Liver (tissue), 9 donors: ENCODE results near the gene SMIM1. TPM values are rescaled to one million over a fixed set of nuclear protein-coding genes. Genes with fewer than 3 reads are reported as not detected.

Experiments
- DNase-seq: peaks from one replicate; pipeline ENCODE4 v3.0.0-alpha.2; 2017; ENCODE audit warnings: low spot score
- H3K27ac ChIP-seq, 2 donors: one replicate each; pipeline ENCODE4 v1.7.0; 2013; ENCODE audit warnings: inconsistent platforms in 2 of 2, low read length in 2 of 2, control low read depth in 1 of 2, low read depth in 1 of 2, mild to moderate bottlenecking in 1 of 2
- H3K27me3 ChIP-seq, 4 donors: one replicate each; pipeline versions ENCODE4 v1.6.1 to v1.7.0; 2013; ENCODE audit warnings: low read length in 3 of 4, inconsistent platforms in 1 of 4, mild to moderate bottlenecking in 1 of 4, moderate library complexity in 1 of 4; ENCODE audit not compliant: control insufficient read depth in 4 of 4, insufficient read depth in 4 of 4
- H3K36me3 ChIP-seq, 4 donors: one replicate each; pipeline versions ENCODE4 v1.6.1 to v1.7.0; 2013; ENCODE audit warnings: low read length in 3 of 4, mild to moderate bottlenecking in 3 of 4, low read depth in 1 of 4, moderate library complexity in 1 of 4; ENCODE audit not compliant: control insufficient read depth in 4 of 4, insufficient read depth in 3 of 4
- H3K4me1 ChIP-seq, 4 donors: one replicate each; pipeline versions ENCODE4 v1.6.1 to v1.7.0; 2013; ENCODE audit warnings: low read length in 3 of 4, mild to moderate bottlenecking in 3 of 4, moderate library complexity in 1 of 4; ENCODE audit not compliant: control insufficient read depth in 4 of 4, insufficient read depth in 4 of 4
- H3K4me3 ChIP-seq, 3 donors: one replicate each; pipeline versions ENCODE4 v1.6.1 to v1.7.0; 2013; ENCODE audit warnings: low read length in 3 of 3, control low read depth in 1 of 3, low read depth in 1 of 3, mild to moderate bottlenecking in 1 of 3
- H3K9ac ChIP-seq, 2 donors: one replicate each; pipeline ENCODE4 v1.7.0; 2013; ENCODE audit warnings: low read length in 2 of 2, mild to moderate bottlenecking in 2 of 2, moderate library complexity in 2 of 2, control low read depth in 1 of 2, low read depth in 1 of 2
- H3K9me3 ChIP-seq, 4 donors: one replicate each; pipeline versions ENCODE4 v1.6.1 to v1.7.0; 2013; ENCODE audit warnings: low read length in 3 of 4; ENCODE audit not compliant: control insufficient read depth in 4 of 4
- EGR1 ChIP-seq, 2 donors: IDR thresholded peaks; 2 replicates each; pipeline ENCODE4 v1.6.1; 2016 to 2018; ENCODE audit warnings: antibody characterized with exemption in 2 of 2, low read depth in 2 of 2
- GABPA ChIP-seq, 2 donors: IDR thresholded peaks in 1 of 2; conservative IDR thresholded peaks in 1 of 2; 2 replicates each; pipeline ENCODE4 v1.6.1; 2016; ENCODE audit warnings: antibody characterized with exemption in 2 of 2, mild to moderate bottlenecking in 1 of 2, moderate library complexity in 1 of 2
- HNF4A ChIP-seq, 2 donors: conservative IDR thresholded peaks; 2 replicates each; pipeline ENCODE4 v1.6.1; 2016; ENCODE audit warnings: antibody characterized with exemption in 2 of 2, mild to moderate bottlenecking in 2 of 2
- HNF4G ChIP-seq: IDR thresholded peaks from 2 replicates; pipeline ENCODE4 v1.6.1; 2016; ENCODE audit warnings: antibody characterized with exemption
- JUND ChIP-seq, 2 donors: IDR thresholded peaks; 2 replicates each; pipeline ENCODE4 v1.6.1; 2016; ENCODE audit warnings: antibody characterized with exemption in 2 of 2
- NR2F2 ChIP-seq: IDR thresholded peaks from 2 replicates; pipeline ENCODE4 v1.6.1; 2016; ENCODE audit warnings: antibody characterized with exemption
- RAD21 ChIP-seq, 2 donors: IDR thresholded peaks; 2 replicates each; pipeline ENCODE4 v1.6.1; 2016; ENCODE audit warnings: antibody characterized with exemption in 2 of 2, mild to moderate bottlenecking in 2 of 2
- RXRA ChIP-seq, 2 donors: IDR thresholded peaks; 2 replicates each; pipeline ENCODE4 v1.6.1; 2017 to 2018; ENCODE audit warnings: antibody characterized with exemption in 2 of 2, mild to moderate bottlenecking in 1 of 2
- SP1 ChIP-seq: IDR thresholded peaks from 2 replicates; pipeline ENCODE4 v1.6.1; 2018; ENCODE audit warnings: antibody characterized with exemption, mild to moderate bottlenecking
- TAF1 ChIP-seq: conservative IDR thresholded peaks from 2 replicates; pipeline ENCODE4 v1.6.1; 2016; ENCODE audit warnings: antibody characterized with exemption, mild to moderate bottlenecking
- YY1 ChIP-seq: IDR thresholded peaks from 2 replicates; pipeline ENCODE4 v1.6.1; 2016; ENCODE audit warnings: antibody characterized with exemption, mild to moderate bottlenecking
- WGBS: extraction: QIAGEN DNeasy Blood & Tissue Kit; methylation state at CpG from one replicate; pipeline ENCODE4 v1.1.7; 2013; 5-methylcytosine and 5-hydroxymethylcytosine counted together
- polyA plus RNA-seq, 2 donors: library from polyadenylated mRNA; stranded (reverse) in 1 of 2; unstranded in 1 of 2; fragments of 200-250 nt in 1 of 2; fragments of >200 nt in 1 of 2; fragmentation: Nextera tagmentation in 1 of 2; extraction: Ambion mirVana in 1 of 2; gene quantifications; one replicate each; pipeline versions ENCODE4 v1.2.1 to v1.2.3, GENCODE V29; 2013 to 2015
- total RNA-seq, 2 donors: library from RNA; depleted of rRNA; stranded (reverse); fragments of >200 nt; gene quantifications; one replicate each; pipeline ENCODE4 v1.2.3, GENCODE V29; 2014
- TF ChIP-seq, protein P1 (sequence below): IDR thresholded peaks from 2 replicates; pipeline ENCODE4 v1.6.1; 2016; ENCODE audit warnings: antibody characterized with exemption
- TF ChIP-seq, protein P2 (sequence below): IDR thresholded peaks from 2 replicates; pipeline ENCODE4 v1.6.1; 2016; ENCODE audit warnings: antibody characterized with exemption
- TF ChIP-seq, protein P3 (sequence below): IDR thresholded peaks from 2 replicates; pipeline ENCODE4 v1.6.1; 2016; ENCODE audit warnings: antibody characterized with exemption, mild to moderate bottlenecking
- donor health status: healthy.
- donor health status: healthy.
- donor health status: healthy.
- donor health status: healthy.
- donor health status: healthy.

The SMIM1 gene
- total and polyA plus RNA-seq, 4 donors, result 1.8 to 82.9 (median 10.3) TPM

DNA sequence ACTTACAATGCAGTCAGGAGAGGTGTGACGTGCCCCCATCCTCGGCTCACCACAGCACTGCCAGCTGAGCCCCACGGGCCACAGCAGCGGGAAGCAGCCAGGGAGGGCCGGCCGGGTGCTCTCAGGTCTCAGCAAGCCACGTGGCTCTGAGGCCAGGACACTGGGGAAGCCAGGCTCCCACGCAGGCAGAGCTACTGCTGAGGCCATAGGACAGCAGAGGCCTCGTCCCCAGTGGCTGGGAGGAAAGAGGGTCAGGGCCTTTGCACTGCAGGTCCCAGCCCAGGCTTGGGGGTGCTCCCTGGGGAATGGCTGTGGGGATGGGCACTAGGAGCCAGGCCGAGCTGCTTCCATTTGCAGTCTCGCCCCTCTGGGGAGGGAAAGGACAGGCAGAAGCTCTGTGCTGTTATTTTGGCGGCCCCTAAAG is 18.0 kb downstream of the SMIM1 start:
- Histone ChIP-seq H3K27me3 (no peaks in the 10 kb centered on the region), H3K9me3 (no peaks in the 10 kb centered on the region), H3K4me1 (peaks cover 4 to 45% (median 28%) of the 10 kb centered on the region in 4 donors), H3K36me3 (peaks cover 0 to 23% (median 4%) of the 10 kb centered on the region in 4 donors), H3K9ac (no peak overlapping the region), H3K27ac (no peak overlapping the region), H3K4me3 (no peak overlapping the region)
- WGBS, result 86% methylated on average over 12 of the region's 12 CpGs
- TF ChIP-seq NR2F2 (no peak), RXRA (IDR thresholded peaks at IDR 0.05) (no peak), RAD21 (IDR thresholded peaks at IDR 0.05) (no peak), HNF4A (conservative IDR thresholded peaks at IDR 0.05) (no peak), TAF1 (no peak), JUND (IDR thresholded peaks at IDR 0.05) (no peak)
- TF ChIP-seq, protein P1, sequence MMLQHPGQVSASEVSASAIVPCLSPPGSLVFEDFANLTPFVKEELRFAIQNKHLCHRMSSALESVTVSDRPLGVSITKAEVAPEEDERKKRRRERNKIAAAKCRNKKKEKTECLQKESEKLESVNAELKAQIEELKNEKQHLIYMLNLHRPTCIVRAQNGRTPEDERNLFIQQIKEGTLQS, result no peak
- no peak for DNase-seq

DNA sequence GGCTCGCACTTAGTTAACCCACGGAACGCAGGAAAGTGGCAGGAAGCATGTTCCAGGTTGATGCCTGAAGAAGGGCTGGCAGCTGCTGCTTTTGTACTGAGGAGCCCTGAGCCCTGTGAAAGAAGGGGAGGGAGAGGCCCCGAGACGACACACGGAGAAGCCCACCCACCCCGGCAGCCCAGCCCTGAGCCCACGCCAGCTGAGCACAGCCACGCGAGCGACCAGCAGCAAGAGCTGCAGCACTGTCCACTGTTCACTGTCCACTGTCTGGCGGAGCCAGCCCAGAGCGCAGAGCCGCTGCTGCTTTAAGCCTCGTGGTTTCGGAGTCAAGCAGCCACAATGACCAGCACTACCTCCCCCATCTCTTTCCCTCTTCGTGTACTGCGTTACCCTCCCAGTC is 18.4 kb downstream of the SMIM1 start:
- Histone ChIP-seq H3K9me3 (no peaks in the 10 kb centered on the region), H3K4me3 (no peak overlapping the region), H3K4me1 (peaks cover 4 to 41% (median 26%) of the 10 kb centered on the region in 4 donors), H3K36me3 (peaks cover 0 to 23% (median 4%) of the 10 kb centered on the region in 4 donors), H3K27ac (no peak overlapping the region), H3K9ac (no peak overlapping the region), H3K27me3 (no peaks in the 10 kb centered on the region)
- 92% methylated on average over 18 of the region's 18 CpGs for WGBS
- DNase-seq, result no peak
- no peak for TF ChIP-seq EGR1 (IDR thresholded peaks at IDR 0.05; ENCODE audit: low read depth in 2 of 2)
- no peak for TF ChIP-seq GABPA (IDR thresholded peaks at IDR 0.05 in 1 of 2, conservative IDR thresholded peaks at IDR 0.05 in 1 of 2)
- no peak for TF ChIP-seq YY1
- TF ChIP-seq, protein P2, sequence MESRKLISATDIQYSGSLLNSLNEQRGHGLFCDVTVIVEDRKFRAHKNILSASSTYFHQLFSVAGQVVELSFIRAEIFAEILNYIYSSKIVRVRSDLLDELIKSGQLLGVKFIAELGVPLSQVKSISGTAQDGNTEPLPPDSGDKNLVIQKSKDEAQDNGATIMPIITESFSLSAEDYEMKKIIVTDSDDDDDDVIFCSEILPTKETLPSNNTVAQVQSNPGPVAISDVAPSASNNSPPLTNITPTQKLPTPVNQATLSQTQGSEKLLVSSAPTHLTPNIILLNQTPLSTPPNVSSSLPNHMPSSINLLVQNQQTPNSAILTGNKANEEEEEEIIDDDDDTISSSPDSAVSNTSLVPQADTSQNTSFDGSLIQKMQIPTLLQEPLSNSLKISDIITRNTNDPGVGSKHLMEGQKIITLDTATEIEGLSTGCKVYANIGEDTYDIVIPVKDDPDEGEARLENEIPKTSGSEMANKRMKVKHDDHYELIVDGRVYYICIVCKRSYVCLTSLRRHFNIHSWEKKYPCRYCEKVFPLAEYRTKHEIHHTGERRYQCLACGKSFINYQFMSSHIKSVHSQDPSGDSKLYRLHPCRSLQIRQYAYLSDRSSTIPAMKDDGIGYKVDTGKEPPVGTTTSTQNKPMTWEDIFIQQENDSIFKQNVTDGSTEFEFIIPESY, result no peak
- TF ChIP-seq RXRA (IDR thresholded peaks at IDR 0.05), result no peak
- no peak for TF ChIP-seq TAF1
- TF ChIP-seq, protein P3, sequence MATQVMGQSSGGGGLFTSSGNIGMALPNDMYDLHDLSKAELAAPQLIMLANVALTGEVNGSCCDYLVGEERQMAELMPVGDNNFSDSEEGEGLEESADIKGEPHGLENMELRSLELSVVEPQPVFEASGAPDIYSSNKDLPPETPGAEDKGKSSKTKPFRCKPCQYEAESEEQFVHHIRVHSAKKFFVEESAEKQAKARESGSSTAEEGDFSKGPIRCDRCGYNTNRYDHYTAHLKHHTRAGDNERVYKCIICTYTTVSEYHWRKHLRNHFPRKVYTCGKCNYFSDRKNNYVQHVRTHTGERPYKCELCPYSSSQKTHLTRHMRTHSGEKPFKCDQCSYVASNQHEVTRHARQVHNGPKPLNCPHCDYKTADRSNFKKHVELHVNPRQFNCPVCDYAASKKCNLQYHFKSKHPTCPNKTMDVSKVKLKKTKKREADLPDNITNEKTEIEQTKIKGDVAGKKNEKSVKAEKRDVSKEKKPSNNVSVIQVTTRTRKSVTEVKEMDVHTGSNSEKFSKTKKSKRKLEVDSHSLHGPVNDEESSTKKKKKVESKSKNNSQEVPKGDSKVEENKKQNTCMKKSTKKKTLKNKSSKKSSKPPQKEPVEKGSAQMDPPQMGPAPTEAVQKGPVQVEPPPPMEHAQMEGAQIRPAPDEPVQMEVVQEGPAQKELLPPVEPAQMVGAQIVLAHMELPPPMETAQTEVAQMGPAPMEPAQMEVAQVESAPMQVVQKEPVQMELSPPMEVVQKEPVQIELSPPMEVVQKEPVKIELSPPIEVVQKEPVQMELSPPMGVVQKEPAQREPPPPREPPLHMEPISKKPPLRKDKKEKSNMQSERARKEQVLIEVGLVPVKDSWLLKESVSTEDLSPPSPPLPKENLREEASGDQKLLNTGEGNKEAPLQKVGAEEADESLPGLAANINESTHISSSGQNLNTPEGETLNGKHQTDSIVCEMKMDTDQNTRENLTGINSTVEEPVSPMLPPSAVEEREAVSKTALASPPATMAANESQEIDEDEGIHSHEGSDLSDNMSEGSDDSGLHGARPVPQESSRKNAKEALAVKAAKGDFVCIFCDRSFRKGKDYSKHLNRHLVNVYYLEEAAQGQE, result no peak
- TF ChIP-seq SP1, result no peak
- TF ChIP-seq JUND (IDR thresholded peaks at IDR 0.05), result no peak
- TF ChIP-seq HNF4G, result no peak
- no peak for TF ChIP-seq NR2F2
- no peak for TF ChIP-seq HNF4A (conservative IDR thresholded peaks at IDR 0.05)
